GM21447 (cell line): ENCODE data around the gene AGBL4.

Experiments used
- ATAC-seq: cut with Tn5 transposase; IDR thresholded peaks from one replicate; pipeline ENCODE4 v1.9.1; 2021; ENCODE audit not compliant: unreplicated experiment

AGBL4 gene

DNA sequence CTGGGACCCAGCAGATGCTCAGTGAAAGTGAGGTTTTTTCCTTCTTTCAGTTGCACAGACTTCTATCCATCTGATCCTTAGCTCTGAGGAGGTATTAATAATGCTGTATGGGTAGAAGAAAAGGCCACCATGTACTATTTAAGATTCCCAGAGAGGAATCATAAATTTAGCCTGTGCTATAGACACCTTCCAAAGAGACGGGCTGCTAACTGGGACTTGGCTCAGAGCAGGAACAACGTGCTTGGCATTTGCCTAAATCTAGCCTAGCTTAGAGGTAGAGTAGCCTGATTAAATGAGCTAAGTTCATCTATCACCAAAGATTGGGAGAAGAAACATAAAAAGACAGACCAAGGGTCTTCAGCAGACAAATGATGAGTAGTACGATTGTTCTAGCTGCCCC is 1070.1 kb downstream of the AGBL4 start:
- no peak for ATAC-seq

DNA sequence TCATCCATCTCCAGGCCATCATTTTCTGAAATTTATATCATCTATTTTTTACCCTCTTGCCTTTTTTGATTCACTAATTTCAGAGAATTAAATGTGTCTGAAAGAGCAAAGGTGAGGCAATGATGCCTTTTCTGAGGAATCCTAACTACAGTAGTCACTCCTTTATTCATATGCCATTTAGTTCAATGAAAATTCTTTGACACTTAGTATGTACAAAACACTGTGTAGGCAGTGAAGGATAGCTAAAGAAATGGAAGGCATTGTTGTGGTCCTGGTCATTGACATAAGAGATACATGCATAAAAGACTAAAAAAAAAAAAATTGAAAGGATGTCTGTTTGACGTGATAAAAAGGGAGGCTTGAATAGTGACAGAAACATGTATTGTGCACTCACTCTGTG is 1075.2 kb downstream of the AGBL4 start:
- no peak for ATAC-seq

DNA sequence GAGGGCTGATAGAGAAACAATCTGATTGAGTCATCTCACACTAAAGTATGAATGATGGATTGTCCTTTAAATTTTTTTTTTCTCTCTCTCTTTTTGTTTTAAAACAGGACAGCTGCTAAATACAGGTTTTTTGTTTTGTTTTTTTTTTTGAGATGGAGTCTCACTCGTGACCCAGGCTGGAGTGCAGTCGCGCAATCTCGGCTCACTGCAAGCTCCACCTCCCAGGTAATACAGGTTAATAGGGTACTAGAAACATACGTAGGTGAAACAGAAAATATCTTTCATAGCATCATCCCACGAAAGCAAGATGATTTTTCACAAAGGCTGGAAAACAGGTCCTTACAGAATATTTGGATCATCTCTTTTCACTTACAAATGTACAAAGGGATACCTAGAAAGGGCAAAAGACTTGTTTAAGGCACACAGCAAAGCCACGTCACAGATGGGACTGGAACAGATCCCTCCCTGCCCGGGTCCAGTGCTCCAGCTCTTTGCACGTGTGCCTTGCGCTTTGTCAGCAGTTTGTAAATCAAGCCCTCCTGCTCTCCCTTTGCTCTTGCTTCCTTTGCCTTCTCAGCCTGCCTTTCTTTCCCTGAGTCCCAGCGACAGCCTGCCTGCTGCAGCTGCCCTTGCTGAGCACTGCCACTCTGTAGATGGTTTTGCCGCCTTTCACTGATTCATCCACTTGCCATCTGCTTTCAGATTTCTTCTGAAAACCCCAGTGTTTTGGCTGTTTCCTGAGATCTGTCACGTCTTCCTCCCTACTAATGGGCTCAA is 1075.8 kb downstream of the AGBL4 start:
- ATAC-seq = no peak

DNA sequence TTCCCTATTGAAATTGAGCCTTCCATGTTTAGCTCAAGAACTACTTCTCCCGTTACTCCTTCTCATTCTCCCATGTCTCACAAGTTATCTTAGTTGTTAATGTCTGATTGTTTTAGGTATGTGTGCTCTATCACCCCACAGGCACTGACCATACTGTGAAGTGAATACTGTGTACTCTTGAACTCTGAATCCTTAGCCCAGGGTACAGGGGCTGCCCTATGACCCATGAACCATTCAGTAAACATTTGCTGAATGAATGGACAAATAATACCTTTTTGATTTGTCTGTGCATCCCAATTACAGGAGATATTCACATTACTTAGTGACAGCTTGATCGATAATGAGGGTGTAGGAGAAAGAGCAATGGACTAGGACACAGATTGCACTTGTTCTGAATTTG is 1077.7 kb downstream of the AGBL4 start:
- no peak for ATAC-seq

DNA sequence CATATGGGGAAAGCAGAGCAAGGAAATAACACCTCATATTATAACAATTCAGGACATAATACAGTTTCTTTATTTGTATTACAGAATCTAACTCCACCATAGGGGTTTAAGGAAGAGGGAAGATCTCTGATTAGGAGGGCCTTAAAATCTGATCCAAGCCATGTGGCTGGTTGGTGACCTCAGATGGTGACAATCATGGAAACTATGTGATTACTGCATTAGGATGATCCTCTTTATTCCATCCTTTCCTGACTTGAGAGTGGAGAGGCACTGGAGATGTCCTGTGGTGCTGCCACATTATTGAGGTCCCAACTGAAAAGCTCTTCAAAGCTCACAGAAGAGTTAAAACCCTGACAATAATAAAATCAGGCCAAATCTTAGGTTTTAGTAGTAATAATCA is 1078.9 kb downstream of the AGBL4 start:
- no peak for ATAC-seq

DNA sequence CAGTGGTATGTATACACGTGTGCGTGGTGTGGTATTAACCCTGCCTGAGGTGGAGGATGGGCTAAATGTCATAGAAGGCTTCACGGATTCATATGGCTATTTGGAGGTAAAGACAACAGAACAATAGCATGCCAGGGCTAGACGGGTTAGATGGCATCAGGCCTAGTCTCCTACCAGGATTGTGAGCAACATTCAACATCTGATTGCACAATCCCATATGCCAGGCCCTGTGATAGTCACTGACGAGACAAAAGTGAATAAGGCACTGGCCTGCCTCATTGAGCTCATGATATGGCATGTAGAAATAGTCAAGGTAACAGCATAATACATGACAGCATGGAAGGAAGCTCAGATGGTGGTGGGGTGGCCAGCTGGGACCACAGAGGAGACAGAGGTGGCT is 1079.9 kb downstream of the AGBL4 start:
- ATAC-seq = no peak

DNA sequence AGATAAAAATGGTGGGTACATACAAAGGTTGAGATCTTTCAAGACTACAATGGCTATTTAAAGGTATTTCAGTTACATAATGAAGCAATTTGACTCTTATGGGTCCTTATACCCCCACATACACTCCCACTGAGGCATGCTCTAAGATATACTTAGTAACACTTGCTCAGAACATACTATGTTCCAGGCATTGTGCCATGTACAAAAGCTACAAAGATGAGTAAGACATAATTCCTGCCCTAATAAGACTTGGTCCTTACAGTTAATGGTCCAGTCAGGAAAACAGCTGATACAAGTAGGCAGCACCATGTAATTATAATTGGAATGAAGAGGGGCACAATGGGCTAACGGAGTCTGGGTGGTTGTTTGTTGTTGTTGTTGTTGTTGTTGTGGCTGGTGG is 1080.4 kb downstream of the AGBL4 start:
- no peak for ATAC-seq

DNA sequence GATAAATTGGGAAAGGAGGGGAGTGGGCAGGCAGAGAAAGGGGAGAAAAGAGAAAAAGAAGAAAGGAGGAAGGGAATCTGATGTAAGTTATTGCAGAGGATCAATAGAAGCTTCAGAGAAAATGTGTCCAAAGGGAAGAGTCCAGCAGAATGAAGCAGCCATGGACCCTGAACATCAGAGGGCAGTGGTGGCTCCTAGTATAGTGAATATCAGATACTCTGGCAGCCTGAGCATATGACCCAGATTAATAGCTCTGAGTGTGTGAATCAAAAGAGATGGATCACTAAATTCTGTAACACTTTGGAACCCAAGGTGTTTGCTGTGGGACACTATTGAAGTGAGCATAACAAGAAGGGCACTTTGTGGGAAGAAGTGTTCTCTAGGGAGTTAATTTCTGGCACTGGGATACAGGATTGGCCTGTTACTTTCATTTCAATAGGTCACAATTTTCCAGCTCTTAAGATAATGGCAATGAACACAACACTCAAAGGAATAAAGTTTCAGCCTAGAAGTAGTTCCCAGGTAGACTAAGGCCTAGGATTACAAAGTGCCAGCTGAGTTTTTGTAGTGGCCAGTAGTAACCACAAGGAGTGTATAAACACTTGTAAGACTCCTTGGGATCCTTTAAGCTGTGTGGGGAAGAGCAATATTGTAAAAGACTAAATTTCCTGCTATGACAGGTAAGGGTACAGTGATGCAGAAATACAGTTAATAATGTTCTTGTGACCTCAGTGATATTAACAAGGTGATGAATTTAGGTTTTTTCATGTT is 1082.6 kb downstream of the AGBL4 start:
- no peak for ATAC-seq

DNA sequence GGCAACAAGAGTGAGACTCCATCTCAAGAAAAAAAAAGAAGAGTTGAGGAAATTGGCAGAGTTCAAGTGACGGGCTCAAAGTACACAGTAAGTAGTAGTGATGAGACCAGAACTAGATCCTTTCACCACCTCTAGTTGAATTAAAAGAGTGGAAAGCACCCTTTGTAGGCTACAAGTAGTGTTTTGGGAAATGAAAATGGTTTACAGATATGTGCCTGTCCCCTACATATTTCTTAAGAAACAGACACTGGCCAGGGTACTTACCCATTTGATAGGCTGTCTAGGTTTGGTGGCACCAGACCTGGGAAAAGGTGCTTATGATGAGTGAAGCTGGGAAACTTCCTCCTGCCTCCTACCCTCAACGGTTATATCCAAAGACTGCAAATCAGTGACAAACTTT is 1083.4 kb downstream of the AGBL4 start:
- ATAC-seq = no peak

DNA sequence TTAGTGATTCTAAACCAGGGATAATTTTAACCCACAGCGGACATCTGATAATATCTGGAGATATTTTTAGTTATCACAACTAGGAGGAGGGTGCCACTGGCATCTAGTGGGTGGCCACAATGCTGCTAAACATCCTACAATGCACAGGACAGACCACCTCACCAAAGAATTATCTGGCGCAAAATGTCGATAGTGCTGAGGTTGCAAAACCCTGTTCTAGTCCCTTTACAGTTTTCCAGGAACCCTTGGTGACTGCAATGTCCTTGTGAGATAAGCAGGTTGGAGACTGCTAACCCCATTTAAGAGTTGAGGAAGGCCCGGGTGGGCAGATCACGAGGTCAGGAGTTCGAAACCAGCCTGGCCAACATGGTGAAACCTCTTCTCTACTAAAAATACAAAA is 1083.9 kb downstream of the AGBL4 start:
- ATAC-seq = no peak

DNA sequence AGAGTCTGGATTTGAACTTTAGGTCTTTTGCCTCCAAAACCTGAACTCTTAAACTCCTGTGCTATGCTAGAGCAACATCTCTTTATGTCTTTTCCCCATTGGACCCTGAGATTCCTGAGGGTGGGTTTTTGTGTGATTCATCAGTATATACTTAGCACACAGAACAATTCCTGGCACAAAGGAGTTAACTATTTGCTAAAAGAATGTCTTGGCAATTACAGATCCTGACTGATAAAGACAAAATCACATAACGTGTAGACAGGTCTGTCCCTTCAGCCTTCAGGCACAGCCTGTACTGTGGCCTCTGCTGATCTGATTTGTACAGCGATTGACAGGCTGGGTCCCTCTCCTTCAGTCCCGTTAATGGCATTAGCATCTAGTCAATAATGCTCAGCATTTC is 1084.7 kb downstream of the AGBL4 start:
- ATAC-seq = no peak

DNA sequence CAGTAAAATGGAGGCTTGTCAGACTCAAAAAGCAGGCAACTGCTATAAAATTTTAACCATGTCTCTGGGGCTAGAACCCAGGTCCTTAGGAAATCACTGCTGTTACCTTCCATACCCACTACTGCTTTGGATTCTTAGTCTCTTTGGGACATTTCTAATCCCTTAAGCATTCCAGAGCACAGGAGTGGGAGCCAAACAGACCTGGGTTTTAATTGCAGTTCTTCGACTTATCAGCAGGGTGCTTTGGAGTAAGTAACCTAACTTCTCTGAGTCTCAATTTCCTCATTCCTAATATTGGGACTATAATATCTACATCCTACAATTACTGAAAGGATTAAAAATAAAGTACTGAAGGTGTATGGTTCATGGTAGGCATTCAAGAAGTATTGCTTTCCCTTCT is 1086.0 kb downstream of the AGBL4 start:
- no peak for ATAC-seq

DNA sequence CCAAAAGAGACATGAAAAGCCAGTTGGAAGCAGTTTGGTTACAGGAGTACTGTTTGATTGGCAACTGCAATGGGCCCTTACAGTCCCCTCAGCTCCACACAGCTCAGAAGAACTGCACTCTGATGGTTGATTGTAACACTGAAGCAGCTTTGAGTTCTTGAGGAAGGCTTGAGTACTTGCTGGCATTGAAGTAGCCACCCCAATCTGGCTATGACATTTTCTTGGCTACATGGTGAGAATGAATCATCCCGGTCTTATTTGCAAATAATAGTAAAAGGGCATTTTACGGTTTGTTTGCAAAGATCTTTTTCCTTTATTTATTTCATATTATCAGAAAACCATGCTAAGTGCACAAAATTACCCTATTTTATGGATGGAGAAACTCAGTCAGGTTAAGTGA is 1087.3 kb downstream of the AGBL4 start:
- ATAC-seq = no peak

DNA sequence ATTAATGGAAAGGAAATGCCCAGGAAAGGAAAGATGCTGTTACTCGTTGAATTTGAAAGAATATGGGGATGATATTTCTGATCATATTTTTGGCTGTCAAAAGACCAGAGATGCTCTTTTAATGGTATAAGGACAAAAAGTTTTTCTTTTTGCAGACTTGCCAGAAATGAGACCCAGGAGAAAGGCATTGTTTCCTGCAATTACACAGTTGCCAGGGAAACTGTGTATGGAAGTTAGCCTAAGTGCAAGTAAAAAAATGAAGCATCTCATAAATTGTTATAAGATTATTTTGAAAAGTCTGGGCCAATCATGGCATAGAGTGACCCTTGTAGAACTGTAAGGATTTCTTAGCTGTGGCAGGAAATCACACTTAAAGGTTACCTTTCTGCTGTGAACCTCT is 1091.4 kb downstream of the AGBL4 start:
- ATAC-seq = no peak

DNA sequence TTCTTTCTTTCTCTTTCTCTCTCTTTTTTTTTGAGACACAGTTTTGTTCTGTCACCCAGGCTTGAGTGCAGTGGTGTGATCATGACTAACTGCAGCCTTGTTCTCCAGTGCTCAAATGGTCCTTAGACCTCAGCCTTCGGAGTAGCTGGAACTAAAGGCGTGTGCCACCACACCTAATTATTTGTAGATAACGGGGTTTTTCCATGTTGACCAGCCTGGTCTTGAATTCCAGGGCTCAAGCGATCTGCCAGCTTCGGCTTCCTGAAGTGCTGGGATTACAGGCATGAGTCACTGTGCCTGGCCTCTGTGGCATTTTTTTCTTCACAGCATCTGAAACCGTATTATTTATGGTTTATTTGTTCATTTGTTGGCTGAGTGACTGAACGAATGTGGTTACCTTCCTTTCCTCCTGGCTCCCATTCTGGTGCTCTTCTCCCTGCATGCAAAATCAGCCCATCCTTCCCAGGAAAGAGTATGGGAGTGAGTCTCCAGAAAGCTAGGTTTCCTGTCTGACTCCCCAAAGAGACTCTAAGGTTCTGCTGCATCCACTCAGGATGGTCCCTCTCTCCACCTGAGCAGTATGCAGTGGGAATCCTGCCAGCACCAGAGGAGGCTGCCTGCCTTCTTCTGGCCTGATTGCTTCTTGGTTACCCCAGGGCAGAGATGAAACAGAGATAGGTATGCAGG is 1092.1 kb downstream of the AGBL4 start:
- no peak for ATAC-seq

DNA sequence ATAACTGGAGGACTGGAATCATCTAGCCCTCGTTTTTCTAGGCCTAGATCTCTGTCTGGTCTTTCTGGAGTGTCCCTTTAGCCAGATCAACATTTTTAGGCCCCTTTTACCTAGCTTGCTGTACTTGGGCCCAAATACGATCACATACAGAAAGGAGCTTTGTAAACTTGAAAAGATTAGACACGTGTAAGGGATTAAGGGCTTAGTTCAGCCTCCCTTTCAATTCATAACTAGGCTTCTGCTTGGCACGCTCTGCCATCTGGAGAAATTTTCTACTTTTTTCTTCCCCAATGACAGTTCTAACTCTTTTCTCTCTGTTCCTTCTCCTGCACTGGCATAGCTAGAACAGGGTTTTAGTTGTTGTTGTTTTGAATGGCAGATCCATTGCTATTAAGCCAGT is 1093.7 kb downstream of the AGBL4 start:
- ATAC-seq = no peak

DNA sequence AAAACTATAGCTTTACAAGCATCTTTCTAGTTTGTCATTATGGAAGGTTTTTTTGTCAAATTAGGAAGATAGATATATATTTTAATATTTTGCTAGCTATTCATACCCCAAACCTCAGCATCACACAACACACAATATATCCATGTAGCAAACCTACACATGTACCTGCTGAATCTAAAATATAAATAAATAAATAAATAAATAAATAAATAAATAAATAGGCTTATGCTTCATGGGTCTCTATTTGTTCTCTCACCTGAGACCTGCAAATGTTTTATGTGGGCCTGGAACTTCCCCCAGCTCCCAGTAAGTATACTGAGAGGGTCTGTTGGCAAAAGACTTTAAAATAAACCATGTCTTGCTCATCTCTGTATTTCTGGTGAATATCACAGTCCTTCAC is 1099.7 kb downstream of the AGBL4 start:
- ATAC-seq = no peak

DNA sequence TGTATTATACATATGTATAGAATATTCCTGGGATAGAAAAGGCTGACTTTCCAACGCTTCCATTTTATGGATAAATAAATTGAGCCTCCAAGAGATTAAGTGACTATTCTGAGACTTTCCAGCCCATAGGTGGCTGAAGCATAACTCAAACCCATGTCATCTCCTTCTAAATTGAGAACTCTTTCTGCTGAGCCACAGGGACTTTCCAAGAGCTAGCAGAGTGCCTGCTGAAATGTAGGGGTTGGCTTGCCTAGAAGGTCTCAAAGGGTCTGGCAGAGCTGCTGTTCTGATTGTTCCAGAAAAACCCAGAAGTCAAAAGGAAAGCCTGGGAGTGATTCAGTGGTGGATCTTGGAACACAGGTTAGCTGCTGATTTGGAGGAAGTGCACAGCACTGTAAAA is 1100.6 kb downstream of the AGBL4 start:
- no peak for ATAC-seq

DNA sequence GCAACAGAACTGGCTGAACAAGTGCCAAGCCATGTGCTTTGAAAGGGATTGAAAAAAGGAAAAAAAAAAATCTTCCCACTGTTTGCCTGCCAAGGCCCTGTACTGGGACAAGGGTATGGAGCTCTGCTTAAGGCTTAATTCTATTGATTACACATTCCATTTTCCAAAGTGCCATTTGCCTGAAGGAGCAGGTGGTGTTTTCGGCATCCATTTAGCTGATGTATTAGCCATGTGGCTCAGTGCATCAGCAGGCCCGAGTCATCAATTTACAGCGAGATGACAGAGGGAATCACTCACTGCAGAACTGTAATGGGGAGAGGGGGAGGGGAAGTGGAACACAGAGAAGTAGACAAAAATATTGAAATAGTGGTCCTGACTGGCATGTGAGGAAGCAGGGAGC is 1102.9 kb downstream of the AGBL4 start:
- no peak for ATAC-seq

DNA sequence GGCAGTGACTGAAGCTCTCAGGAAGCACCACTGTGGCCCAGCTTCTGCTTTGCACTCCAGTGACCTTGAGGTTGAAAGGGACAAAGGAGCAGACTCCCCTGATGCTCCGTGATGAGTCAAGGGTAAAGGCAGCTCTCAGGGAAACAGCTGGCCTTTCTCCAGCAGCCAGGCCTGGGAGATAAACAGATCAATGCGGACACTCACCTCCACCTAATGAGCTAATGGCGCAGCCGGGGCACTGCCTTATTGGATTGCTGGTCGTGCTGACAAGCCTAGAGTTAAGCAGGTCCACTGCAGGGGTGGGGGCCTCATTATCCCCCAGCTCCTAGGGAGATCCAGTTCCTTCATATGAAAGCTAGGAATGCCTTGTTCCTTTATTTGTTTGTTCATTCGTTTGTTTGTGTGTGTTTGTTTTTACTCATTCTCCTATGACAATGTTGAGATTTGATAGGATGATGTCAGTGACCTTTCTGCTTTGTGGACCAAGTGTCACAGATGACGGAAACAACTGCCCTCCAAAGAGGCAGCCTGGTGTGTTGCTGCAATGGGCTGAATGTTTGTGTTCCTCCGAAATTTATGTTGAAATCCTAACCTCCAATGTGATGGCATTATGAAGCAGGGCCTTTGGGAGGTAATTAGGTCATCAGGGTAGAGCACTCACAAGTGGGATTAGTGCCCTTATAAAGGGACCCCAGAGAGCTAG is 1105.7 kb downstream of the AGBL4 start:
- ATAC-seq = no peak

DNA sequence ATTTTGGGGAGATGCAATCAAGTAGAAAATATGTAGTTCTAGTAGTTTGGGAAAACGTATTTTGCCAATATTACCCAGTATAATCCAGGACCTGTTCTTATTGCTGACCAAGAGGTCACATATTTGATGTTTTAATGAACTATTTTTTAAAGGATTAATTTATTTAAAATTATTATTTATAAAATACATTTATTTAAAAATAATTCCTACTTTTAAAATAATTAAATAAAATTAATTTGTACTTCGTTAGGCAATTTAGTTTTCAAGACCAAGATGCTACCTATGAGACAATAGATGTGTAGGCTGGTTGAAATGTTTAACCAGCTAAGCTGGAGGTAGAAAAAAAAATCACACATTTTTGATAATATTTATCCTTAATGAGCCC is 1106.7 kb downstream of the AGBL4 start:
- ATAC-seq = no peak
